DMS53 (cell line): ENCODE measurements around the gene SPSB4.
"Not testable (repeated sequence)": the region's sequence is repeated elsewhere in the genome, so short reads cannot be mapped to it uniquely, and the experiment has no call there.

Experiments
- DNase-seq: peaks from one replicate; lab custom pipeline; 2025; lab: John Stamatoyannopoulos, UW

The SPSB4 gene

DNA sequence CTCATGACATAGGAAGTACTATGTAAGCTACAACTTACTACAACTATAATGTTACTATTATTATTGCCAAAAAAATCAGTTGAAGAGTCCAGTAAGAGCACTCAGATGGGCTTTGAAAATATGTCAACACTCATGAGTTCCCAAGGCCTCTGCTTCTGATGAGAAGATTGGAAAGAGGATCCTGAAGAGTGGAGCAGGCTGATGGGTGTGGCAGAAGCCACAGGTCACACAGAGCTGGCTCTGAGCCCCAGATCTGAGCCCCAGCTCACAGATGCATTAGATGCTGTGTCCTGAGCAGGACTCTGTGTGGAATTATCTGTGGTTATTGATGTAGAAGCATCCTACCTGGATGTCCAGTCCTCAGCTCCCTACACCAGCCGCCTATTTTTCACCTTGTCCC is 65.6 kb downstream of the SPSB4 start:
- DNase-seq, result no peak

DNA sequence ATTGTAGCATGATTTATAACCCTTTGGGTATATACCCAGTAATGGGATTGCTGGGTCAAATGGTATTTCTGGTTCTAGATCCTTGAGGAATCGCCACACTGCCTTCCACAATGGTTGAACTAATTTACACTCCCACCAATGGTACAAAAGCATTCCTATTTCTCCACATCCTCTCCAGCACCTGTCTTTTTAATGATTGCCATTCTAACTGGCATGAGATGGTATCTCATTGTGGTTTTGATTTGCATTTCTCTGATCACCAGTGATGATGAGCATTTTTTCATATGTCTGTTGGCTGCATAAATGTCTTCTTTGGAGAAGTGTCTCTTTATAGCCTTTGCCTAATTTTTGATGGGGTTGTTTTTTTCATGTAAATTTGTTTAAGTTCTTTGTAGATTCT is 66.8 kb downstream of the SPSB4 start:
- DNase-seq, result not testable (repeated sequence)

DNA sequence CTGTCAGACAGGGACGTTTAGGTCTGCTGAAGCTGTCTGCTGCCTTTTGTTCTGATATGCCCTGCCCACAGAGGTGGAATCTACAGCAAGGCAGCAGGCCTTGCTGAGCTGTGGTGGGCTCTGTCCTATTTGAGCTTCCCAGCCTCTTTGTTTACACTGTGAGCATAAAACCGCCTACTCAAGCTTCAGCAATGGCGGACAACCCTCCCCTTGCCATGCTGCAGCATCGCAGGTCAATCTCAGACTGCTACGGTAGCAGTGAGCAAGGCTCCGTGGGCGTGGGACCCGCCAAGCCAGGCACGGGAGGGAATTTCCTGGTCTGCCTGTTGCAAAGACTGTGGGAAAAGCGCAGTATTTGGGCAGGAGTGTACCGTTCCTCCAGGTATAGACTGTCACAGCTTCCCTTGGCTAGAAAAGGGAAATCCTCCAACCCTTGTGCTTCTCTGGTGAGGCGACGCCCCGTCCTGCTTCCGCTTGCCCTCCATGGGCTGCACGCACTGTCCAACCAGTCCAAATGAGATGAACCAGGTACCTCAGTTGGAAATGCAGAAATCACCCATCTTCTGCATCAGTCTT is 71.4 kb downstream of the SPSB4 start:
- no peak for DNase-seq

DNA sequence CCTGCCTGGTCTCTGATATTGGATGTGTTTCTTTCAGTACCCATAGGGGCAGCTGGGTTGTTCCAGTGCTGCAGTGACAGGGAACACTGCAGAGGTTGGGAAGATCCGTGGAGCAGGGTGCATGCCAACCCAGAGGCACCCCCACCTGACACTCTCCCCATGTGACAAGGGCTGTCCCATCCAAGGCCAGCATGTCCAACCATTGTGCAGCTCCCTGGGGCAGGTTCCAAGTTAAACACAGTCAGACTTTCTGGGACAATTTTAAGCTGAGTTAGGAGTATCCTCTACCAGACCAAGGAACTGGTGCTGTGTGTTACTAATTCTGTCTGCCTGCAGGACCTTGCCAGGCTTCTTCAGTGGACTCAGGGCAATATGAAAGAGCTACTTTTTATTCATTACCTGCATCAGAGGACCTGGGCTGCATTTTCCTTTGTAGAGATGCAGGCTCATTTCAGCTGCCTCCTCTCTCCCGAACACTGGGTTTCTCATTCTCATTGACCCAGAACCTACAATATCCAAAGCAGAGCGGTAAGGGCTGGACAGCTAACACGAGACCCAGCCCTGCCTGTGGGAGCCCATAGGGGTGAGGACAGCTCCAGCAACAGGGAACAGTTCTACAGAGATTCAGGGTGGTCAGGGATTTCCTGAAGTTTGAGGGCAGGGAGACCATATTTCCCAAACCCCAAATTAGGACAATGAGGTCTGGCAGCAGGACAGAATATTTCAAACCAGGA is 72.7 kb downstream of the SPSB4 start:
- no peak for DNase-seq

DNA sequence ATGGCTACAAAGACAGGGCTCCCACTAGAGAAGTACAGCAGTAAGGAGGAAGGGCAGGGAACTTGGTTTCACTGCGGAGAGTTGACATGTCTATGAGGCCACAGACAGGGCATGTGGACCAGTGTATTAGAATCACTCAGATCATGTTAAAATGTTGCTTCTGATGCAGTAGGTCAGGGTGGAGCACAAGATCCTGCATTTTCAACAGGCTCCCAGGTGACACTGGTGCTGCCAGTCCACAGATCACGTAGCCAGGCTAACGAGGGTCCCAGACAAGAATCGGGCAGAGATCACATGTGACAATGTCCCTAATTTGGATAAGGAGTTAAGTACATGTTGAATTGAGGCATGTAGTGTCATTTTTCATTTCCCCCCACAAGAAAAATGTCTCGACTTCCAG is 73.6 kb downstream of the SPSB4 start:
- no peak for DNase-seq

DNA sequence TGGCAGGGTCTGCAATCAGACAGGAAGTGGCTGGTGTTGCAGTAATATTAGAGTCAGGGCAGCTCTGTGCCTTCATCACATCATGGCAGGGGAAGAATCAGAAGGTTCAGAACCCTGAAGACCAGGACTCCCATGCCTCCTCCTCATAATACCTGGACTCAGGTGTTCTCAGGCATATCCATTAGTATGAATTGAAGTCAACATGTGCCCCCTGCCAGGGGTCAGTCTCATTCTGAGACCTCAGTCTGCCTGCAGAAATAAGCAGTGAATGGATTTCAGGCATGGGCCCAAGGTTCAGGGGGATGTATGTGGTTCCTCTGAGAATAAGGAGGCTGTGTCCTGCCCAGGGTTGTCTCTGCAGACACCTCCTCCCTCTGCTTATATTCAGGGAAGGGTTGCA is 74.2 kb downstream of the SPSB4 start:
- DNase-seq, result no peak

DNA sequence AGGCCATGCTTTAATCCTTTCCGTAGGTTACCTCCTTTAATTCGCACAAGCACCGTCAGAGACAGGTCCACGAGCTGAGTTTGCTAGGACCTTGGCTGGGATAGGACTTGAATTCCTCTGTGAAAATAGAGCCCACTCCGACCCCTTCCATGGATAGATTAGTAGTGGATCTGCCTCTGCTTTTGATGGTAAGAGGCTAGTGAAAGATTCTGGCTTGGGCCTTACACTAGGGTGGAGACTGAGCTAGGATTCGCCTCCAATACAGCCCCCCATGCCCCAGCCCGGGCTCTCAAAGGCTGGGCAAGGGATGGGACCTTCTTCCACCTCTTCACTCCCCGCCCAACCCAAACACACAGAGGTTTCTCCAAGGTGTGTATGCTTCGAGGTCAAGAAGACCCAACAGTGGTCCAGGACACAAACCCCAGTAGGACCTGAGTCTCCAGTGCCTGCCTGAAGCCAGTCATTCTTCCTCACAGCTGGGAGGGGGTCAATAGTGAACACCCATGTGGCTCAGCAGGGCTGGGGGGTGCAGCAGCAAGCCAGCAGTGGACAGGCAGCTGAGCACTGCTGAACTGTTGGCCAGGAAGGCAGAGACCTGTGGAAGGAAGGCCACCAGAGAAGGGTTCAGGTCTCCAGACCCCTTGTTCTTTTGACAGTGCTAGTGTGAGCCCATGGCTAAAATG is 75.7 kb downstream of the SPSB4 start:
- no peak for DNase-seq

DNA sequence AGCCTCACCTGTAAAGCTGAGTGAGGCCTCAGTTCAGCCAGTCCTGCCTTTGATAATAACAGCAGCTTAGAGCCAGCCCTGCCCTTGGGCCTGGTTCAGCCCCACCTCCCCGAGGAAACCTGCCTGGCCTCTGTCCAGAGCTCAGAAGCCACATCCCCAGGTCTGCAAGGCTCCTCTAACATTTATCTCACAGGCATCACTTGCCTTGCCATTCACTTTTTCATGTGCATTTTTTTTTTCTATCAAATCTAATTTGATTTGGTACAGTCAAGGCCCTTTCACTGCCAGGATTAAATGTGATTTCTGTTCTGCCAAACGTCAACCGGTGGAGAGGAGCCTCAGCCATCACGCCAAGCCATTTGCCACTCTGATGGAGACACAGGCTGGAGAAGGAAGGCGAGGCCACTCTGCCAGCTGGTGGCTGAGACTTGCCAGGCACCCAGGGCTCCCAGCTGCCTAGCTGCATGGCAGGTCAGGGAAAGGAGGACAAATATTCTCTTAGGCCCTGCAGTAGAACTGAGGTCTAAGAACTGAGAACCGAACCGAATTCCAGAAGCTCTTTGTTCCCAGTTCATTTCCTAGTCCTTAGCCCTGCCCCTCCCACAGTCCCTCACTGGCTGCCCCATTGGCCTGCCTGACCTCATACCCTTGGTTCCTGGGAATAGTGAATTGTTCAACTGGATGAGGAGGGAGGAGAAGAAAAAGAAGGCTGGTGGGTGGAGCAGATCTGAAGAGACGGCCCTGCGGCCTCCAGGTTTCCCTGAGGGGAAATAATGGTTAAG is 76.4 kb downstream of the SPSB4 start:
- no peak for DNase-seq

DNA sequence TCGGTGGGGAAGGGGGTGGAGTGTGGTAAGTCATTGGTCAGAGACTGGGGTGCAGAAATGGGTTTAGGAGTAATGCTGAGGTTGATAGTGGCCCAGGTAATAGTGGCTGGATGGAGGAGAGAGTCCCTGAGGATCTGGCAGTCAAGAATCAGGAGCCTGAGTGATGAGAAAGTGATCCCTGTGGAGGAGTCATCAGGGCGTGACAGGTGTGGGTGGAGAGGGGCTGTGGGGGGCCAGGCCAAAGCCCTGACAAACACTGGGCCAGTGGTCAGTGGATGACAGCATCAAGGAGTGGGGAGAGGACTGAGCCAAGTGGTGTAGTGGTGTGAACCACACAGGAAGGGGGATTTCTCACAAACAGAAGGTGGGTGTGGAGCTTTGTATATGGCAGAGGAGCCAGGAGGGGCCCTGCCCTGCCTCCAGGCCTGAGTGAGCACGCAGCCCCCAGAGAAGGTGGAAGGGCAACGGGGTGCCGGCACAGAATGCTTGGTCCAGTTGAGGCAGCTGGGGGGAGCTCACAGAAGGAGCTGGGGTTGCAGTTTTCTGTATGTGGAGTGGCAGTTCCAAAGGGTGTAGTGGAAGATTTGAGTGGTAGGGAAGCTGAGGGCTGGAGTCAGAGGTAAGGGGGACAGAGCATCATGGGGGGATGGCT is 77.1 kb downstream of the SPSB4 start:
- no peak for DNase-seq

DNA sequence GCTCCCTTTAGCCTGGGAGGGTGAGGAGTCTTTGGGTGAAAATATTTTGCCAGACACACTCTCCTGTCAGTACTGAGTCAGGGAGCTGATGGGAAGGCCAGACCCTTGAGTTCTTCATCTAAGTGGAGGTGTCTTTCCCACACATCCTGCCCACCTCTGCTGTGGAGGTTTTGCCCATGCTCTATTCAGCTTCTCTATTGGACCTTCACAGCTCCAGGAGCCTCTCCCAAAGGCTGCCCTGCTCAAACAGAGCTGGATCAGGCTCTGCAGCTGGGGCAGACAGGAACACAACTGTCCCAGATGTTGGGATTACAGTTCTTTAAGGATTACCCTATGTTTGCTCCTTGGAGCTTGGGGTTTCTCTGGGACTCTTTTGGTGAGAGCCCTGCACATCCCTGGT is 77.9 kb downstream of the SPSB4 start:
- DNase-seq, result no peak

DNA sequence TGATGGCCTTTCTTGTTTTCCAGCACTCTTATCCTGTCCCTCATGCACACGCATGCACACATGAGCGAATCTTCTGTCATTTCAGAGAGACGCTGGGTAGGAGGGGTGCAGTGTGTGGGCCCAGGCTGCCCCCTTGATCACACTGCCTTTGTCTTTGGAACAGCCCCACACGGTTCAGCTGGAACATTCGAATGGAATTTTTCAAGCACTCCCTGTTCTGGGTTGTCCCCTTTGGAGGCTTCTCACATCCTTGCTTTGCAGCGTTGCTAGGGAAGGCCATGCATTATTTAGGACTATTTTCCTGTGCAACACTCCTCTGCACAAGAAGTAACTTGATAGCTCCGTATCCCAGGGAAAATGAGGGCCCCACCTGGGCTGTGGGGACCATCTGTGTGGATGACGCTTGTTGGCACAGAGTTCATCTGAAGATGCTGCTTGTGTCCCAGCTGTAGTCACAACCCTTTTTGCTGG is 78.4 kb downstream of the SPSB4 start:
- DNase-seq, result peak; percentile 29

DNA sequence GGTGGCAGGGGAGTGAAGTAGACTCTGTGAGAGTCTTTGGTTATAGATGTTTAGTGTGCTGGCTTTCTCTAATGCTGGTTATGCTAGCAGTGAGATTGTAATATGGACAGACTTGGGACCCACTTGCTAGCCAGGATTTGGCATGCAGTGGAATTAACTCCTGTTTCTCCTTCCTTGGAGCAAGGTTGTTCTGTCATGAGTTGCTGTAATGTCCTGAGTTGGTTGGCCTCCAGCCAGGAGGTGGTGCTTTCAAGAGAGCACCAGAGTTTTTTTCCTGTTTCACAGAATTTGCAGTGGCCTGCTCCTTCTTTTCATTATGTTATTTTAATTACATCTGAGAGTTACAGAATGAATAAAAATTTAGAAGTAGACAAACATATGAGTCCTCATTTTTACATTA is 92.4 kb downstream of the SPSB4 start:
- no peak for DNase-seq

DNA sequence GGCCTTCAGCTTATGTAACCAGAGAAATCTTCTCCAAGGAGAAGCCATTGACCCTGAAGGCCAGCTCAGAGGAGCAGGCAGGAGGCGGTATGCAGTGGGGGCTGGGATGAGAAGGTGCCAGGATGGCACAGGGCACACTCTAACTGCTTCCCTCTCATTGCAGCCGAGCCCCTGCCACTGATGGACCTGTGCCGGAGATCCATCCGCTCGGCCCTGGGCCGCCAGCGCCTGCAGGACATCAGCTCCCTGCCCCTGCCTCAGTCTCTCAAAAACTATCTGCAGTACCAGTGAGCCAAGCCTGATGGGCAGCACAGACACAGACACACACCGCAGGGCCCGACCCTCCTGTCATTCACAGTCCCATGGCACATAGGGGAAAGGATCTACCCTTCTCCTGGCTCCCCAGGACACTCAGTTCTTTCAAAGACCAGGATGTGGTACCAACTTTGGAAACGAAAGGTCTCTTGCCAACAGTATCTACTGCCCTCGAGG is 95.9 kb downstream of the SPSB4 start:
- no peak for DNase-seq

DNA sequence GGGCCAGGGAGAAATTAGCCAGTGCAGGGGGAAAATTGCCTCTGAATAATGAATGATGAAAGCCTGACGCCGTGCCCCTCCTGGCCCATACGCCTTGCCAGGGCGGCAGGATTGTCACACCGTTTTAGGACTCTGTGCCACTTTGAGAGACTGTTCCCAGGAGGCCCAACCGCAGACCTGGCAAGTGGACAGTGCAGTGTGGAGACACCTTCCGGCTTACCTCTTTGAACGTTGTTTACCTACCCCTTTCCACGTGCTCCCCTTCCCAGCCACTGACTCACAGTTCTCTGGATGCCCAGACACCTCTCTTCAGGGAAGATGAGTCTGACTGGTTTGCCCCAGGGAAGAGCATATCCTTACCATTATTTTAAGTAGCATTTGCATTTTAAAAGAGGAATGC is 96.5 kb downstream of the SPSB4 start:
- peak; percentile 90 for DNase-seq

DNA sequence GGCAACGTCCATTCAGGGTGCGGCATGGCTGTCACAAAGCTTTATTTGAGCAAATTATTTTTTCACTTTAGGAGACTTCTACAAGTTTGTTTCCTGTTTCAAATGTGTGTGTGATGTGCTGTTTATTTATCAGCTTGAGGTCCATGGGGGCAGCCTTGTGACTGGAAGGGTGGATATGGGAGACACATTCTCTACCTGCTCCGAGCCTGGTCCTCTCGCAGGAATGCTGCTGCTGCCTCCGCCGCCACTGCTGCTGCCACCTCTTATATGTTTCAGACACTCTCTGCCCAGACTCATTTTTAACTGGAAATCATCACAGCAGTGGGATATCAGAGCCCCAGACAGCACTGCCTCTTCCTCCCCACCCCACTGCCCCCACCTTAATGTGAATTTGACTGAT is 97.0 kb downstream of the SPSB4 start:
- no peak for DNase-seq

DNA sequence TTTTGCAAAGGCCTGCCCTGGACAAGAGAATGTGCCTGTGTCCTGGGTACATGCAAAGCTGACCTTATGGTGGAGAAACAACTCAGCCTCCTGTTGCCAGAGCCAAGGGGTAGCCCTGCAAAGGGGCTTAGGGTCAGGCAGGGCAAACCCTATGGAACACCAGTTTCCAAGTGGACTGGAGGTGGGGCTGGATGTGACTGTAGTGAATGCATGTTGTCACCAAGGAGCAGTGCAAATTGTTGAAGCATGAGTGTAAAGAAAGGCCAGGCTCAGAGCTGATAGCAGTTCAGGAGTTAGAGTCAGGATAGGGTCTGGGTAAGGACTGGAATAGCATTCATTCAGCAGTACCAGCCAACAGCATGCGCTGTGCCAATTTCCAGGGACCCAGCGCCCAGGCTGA is 97.6 kb downstream of the SPSB4 start:
- DNase-seq, result no peak

DNA sequence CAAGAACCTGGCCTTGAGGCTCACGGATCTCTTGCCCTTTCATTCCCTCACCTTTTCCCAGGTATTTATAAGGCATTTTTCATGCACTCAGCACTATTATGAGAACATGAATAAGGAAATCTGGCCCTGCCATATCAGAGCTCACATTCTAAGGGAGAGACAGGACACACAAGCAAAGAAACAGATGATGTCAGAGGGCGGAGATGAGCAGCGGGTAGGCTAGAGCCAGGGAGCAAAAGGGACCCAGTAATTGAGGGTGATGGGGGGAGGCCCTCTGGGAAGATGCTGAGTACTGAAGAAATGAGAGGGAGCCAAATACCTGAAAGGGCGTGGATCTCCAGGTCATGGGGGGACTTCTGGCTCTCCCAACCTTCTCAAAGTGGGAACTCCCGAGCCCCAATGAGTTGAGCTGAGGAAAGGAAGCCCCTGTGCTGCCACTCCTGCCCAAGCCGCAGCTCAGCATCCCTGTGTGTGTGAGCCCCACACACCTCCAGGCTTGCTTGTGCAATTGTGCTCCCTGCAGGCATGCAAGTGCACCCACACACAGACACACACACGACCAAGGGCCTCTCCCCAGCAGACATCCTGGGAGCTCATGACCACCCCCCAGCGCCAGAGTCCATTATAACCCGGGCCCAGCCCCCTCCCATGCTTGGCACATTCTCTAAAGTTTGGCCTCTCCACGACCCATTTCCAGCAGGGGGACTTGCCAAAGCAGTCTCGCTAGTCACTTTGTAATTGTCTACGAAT is 99.1 kb downstream of the SPSB4 start:
- DNase-seq, result no peak

DNA sequence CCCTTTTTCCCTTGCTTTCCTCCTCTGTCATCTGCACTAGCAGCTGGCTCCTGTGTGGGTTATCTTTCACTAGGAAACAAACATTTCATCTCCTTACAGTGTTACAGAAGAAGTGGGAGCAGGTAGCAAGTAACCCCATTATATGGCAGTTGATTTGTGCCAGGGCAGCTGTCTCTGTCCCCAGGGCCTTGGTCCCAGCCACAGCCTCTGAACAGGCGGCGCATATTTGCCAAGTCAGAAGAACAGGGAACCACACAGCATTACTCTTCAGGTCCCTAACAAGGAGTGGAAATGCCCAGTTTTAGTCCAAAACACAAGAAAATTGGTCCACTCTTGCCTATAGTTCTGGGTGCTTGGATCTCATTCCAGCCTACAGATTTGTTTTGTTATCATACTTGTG is 99.8 kb downstream of the SPSB4 start:
- no peak for DNase-seq

DNA sequence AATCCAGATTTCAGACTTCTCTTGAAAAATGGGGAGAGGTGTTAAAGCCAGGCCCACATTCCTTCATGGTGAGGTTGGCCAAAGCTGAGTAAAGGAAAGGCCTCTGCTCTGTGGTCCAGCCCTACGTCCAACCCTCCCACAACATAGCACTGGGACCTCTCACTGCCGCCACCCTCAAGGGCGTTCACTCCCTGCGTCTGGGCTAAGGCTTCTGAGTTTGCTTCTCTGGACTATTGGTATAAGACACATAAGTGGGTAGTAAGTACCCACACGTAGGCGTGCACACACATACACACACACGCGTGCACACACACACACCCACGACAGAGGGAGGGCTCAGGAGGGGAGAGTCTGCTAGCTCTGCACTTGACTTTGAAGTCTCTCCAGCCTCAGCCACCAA is 100.3 kb downstream of the SPSB4 start:
- DNase-seq, result no peak

DNA sequence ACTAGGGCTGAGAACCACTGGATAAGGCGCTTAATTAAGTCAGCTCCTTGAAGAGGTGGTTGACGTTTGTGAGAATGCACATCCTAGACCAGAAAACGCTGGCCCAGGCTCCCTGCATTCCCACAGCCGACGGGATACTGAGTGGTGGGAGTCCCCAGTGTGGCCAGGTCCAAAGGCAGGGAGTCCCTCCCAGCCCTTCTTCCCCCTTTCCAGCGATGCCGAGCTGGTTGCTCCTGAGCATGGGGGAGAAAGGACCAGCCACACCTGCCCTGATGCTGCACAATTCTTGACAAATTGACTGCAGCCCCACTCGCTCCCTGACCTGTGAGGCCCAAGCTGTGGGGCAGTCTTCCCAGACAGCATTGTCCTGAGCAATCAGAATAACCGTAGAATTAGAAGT is 101.0 kb downstream of the SPSB4 start:
- no peak for DNase-seq
